ENCODE data around the gene RESP18. TPM values are rescaled to one million over a fixed set of nuclear protein-coding genes. Genes with fewer than 3 reads are reported as not detected.

RESP18 gene
- not detected in 2 replicates for total RNA-seq (2014; rRNA removed; shearing (Covaris generic))

DNA sequence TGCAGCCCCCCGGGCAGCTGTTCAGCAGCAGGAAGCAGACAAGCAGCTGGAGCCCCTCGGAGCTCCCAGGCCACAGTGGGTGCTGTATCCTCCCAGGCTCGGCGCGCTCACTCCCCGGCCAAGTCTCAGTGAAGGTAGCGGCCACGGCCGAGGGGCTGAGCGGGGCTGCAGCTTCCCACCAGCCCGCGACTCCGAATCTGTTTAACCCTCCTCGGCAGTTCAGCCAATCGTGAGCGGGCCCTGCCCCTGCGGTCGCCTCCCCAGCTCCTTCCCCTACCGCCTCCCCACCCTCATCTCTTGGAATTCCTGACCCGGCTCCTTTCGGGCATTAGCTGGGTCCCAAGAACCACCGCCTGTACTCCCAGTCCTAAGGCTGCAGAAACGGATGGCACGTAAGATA is at the start of gene RESP18:
RESP18 (minus strand) TSS at position 203 of the 400 bp plus-strand sequence.
- no peak for DNase-seq (ENCODE audit: low read depth)

DNA sequence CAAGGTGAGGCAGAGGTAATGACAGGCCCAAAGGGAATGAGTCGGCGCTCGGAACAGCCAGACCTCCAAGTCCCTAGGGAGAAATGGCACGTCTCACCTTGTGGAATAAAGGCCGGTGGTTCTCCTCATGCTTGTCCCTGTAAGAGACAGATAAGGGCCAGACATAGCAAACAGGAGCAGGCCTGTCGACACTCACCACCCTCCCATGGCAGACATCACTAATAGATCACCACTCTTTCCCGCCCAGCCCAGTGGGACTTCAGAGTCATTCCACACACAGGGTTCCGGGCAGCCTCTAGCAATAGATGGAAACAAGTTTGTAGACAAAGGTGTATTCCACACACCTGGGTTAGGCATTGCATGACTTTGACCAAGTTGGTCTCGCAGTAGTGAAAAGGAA is 48.9 kb upstream of the RESP18 start:
- DNase-seq (ENCODE audit: low read depth) = no peak

DNA sequence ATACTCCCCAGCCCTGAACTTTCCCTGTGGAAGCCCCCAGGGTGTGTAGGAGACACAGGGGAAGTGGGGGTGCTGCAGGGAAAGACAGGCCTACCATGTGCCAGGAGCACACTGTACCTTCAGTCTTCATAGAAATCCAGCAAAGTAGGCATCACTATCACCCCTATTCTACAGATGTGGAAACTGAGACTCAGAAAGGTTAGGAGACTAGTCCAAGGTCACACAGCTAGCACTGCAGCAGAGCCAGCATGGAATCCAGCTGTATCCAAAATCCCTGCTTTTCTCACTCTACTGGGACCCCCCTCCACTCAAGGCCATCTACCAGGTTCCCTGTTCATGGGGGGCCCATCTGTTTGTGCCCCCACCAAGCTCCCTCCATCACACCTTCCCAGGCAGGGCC is 48.4 kb upstream of the RESP18 start:
- DNase-seq (ENCODE audit: low read depth) = no peak

GRCh38 chr2:219378163-219378851 is 45.8 kb upstream of the RESP18 start:
- no peak for DNase-seq (ENCODE audit: low read depth)

DNA sequence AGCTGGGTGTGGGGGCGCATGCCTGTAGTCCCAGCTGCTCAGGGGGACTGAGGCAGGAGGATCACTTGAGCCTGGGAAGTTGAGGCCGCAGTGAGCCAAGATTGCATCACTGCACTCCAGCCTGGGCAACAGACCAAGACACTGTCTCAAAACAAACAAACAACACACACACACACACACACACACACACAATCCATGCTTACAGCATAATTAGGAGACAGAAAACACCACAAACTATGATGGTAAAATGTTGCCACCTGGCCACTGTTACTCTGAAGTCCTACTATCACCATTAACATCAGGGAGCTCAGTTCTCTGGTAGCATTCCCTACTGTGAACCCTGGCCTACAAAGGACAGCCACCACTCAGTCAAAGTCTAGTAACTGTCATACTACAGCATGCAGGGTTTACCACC is 36.9 kb upstream of the RESP18 start:
- DNase-seq (ENCODE audit: low read depth) = peak; percentile 49

DNA sequence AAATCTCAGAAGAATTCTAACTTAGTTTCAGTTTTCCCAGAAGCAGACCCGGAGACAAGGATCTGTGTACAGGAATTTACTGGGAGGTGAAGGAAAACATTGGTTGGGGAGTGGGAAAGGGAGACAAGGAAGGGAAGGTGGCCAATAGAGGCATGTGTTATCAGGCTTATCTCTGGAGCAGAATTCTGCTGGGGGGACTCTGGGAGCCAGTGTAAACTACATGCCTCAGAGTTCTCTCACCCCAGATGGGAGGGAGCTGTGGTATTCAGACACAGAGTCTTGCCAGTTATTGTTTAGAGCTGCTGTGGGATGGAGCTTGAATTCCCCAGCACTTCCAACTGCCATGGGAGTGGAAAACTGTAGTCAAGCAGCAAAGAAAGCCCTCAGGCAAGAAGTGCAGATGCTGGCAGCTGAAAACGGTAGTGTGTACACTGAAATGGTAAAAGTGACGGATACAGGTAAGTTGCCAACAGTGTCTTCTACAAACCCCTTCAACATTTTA is 36.2 kb upstream of the RESP18 start:
- peak; percentile 93 for DNase-seq (ENCODE audit: low read depth)

DNA sequence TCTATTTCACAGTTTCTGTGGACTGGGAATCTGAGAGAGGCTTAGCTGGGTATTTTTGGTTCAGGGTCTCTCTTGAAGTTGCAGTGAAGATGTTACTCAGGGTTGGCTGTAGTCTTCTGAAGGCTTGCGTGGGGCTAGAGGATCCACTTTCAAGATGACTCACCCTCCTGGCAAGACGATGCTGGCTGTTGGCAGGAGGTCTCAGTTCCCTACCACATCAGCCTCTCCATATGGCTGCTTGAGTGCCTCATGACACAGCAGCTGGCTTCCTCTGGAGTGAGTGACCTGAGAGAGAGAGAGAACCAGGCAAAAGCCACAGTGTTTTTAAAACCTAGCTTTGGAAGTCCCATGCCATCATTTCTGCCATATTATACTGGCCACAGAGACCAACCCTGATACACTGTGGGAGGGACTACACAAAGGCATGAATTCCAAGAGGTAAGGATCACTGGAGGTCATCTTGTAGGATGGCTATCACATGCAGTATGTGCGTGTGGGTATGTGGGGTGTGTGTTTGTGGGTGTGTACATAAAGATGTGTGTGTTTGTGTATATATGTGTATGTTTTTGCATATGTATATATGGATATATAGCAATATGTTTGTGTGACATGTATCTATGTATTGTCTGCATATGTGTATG is 30.1 kb upstream of the RESP18 start:
- peak; percentile 99 for DNase-seq (ENCODE audit: low read depth)

DNA sequence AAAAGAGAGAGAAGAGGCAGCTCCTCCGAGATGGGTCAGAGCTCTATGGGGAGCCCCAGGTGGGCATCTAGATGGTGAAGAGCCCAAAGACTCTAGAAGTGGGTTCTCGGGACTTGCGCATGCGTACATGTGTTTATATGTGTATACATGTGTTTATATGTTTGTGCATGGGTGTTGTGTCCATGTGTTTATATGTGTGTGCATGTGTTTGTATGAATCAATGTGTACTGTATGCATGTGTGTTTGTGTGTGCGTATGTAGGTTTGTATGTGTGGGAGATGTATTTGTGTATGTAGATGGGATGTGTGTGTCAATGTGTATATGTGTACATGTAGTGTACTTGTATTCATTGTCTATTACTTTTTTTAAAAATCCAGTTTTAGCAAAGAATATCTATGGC is 29.5 kb upstream of the RESP18 start:
- DNase-seq (ENCODE audit: low read depth) = no peak

- peak; percentile 11 for DNase-seq (ENCODE audit: low read depth)
Observed at GRCh38 chr2:219358170-219359075, 25.9 kb upstream of the RESP18 start.

DNA sequence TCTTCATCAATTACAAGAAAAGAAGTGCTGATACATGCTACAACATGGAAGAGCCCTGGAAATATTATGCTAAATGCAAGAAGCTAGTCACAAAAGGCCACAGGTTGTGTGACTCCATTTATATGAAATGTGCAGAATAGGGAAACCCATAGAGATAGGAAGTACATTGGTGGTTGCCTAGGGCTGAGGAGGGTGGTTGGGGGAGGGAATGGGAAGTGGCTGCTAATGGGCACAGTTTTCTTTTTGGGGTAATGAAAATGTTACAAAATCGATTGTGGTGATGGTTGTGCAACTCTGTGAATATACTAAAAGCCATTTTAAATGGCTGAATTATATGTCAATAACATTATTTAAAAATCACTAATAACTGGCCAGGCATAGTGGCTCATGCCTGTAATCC is 24.3 kb upstream of the RESP18 start:
- no peak for DNase-seq (ENCODE audit: low read depth)

DNA sequence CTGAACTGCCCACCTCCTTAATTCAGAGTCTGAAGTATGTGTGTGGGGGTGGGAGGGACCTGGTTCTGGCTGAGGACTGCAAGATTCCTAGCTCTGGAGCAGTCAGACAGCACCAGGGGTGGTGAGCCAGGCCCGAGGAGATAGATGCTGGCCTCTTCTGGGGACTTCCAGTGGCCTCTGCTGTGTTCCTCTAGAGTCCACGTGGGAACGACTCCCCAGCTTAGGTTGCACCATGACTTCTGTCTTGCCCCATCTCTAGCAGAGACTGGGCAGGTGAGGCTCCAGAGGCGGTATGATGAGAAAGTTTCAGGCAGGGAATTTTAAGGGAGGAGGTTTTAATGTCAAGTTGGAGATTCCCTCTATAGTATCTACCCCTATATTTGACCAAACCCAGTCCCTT is 22.0 kb upstream of the RESP18 start:
- no peak for DNase-seq (ENCODE audit: low read depth)

- no peak for DNase-seq (ENCODE audit: low read depth)
Observed at GRCh38 chr2:219353129-219353528, 20.6 kb upstream of the RESP18 start.

DNA sequence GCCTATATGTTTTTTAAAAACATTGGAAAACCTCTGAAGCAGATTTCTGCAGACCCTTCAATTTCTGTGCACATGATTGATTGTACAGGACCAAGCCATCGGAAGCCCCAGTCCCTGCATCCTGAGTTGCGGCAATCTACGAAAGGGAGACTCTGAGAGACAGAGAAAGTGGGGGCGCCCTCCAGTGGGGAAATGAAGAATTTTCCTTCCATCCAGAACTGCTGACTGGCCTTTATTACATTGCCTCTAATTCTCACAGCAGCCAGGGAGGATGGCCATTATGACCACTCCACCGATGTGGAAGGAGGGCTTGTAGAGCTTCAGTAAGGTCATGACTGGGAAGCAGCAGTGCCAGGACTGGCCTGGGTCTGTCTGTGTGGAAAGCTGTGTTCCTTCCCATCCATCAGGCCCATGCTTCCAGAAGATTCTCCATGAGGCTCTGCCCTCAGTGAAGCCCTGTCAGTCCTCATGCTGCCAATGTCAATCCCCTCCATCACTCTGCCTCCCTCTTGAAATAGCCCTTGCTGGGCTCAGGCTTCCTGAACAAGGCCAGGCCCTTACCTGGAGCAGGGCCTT is 20.0 kb upstream of the RESP18 start:
- DNase-seq (ENCODE audit: low read depth) = peak; percentile 67

DNA sequence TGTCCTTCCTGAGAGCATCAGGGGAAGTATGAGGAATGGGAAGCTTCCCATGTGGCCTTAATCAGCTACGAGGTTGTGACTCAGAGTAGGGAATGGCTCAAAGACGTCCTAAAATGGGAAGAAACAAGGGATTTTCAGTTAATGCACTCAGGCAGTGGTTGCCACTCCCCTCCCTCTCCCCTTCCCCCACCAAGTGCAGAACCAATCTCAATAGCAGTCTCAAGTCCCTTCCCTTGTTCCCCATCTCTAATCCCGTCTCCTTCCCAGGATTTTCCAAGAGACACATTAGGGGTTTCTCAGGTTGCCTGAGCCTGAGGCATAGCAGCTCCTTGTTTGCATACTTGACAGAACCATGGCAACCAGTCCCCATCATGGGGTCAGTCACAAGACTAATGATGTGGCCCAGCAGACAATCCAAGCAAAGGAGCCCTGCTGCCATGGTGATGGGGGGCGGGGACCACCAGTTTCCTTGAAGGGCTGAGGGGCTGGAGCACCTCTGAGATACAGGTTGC is 18.2 kb upstream of the RESP18 start:
- peak; percentile 84 for DNase-seq (ENCODE audit: low read depth)

DNA sequence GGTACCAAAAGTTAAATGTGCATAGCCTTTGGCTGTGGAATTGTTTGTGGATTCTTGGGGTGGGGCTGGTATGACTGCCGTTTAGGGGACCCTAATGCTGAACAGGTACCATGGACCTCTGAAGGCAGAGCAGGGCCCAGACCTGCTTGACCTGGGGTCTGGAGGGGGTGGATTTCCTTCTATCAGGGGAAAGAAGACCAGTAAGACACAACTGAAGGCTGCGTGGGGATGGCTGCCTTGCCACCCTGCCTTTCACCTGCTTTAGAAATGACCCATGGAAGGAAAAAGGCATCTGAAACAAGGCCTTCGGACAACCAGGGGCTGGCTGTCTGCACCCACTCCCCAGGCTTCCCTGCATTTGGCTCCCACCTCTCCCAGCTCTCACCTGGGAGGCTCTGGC is 17.7 kb upstream of the RESP18 start:
- DNase-seq (ENCODE audit: low read depth) = no peak

- DNase-seq (ENCODE audit: low read depth) = peak; percentile 60
Observed at GRCh38 chr2:219344751-219345430, 12.3 kb upstream of the RESP18 start.

- no peak for DNase-seq (ENCODE audit: low read depth)
Observed at GRCh38 chr2:219335373-219335786, 2.8 kb upstream of the RESP18 start.

DNA sequence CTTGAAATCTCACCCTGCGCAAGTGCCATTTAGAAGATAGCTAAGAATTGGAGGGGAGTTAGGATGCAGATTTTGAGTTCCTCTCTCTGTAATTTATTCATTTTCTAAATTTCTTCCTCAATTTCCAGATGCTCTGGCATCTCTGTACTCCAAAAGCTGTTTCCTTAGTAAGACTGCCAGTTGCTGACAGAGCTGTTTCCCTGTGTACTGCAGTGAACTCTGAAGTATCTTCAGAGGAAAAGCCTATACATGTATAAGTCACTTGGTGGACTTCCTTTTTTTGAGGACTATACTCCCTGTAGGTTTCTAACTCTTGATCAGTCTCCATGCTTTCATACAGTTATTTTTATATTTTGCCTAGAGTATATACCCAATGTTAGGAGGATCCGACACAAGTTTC is 1.5 kb upstream of the RESP18 start:
- no peak for DNase-seq (ENCODE audit: low read depth)

DNA sequence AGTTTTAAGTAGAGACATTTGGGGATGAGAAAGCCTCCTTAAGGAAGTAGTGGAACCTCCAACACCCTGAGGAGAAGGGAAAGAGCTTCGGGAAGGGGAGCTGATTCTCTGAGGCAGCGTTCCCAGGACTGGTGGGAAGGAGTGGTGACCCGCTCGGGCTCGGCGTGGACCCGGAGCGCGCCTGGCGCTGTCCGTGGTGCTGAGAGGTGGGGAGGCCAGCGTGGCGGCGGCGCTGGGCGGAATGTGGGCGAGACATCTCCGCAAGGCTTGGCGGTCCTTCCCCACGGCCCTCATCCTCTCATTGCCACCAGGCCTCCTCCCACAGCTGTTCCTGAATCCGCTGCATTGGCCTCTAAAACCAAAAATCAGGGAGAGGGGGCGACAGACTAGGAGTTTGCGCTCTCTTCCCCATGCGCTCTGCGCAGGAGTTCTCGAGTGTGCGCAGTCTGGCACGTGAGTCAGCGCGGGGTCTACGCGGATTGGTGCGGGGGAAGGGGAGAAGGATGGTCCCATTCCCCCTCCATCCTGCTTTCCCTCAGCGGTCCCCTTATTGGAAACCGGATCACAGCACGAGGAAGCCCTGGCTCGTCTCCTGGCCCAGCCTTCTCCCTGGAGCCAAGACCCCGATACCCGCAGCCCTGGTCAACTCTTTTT is 857 bp downstream of the RESP18 start:
- DNase-seq (ENCODE audit: low read depth) = peak; percentile 31

DNA sequence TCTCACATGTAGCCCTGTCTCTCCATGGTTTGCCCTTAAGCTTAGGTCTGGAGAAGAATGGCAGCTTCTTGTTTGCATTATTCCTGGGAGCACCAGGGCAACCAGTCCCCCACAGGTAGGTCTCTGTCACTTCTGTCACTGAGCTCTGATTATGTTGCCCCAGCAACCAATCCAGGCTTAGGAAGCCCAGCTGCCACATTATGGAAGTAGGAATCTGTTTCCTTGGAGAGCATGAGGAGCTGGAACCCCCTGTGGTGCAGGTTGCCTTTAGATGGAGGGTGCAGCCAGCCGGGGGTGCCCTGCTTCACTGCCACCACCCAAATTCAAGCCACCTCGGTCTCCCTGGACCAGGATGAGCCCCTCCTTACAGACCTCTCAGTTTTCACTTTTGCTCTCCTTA is 4.8 kb downstream of the RESP18 start:
- no peak for DNase-seq (ENCODE audit: low read depth)
